Ishikawa (cell line): Measurements from ENCODE around the gene HMCN1.

ENCODE experiments used
- RAD21 ChIP-seq: IDR thresholded peaks from 2 replicates; pipeline ENCODE4 v1.6.1; 2012; ENCODE audit warnings: low read depth
- YY1 ChIP-seq: IDR thresholded peaks from 2 replicates; pipeline ENCODE4 v1.6.1; 2012; ENCODE audit warnings: low read depth

- TF ChIP-seq YY1 (no peak), RAD21 (no peak)
Measured at GRCh38 chr1:185933580-185933979, 199.4 kb downstream of the HMCN1 start.
